ENCODE measurements around the gene SLC25A34.

Gene SLC25A34

GRCh38 chr1:15755021-15755645 lies 19.1 kb downstream of the SLC25A34 start:
- no peak for FAIRE-seq

- no peak for FAIRE-seq
Measured at GRCh38 chr1:15755646-15756040, 19.6 kb downstream of the SLC25A34 start.

DNA sequence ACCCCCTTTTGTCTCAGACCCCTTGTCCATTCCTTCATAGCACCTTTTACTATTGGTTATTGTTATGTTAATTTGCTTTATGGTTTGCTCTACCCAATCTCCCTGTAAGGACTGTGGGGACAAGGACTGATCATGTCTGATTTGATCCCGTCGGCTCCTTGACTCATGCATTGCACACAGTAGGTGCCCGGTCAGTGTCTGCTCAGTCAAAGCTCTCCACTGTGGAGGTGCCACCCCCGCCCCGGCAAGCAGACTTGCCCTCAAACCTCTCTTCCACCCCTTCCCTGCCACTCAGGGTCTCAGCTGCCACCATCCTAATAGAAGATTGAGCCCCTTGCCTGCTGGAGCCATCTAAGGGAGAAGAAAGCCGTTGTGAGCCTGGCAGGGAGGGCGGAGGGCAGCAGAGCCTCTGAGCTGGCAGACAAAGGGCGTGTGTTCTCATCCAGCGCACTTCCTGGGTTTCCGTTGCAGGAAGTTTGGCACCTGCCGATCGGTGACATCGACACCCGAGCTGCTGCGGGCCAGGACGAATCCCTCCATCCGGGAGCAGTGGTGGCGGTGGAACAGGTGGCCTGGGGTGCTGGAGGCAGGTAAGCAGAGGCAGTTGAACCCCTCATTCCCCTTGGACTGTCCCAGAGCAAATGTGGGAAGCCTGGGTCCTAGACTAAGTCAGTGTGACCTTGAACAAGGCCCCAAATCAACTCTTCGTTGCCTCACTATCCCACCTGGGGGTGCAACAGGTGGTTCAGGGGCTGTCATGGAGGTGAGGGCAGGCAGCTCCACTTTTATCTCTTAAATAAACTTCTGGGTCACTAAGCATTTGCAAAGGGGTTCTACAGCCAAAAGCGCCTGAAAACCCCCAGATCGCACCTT lies 20.3 kb downstream of the SLC25A34 start:
- no peak for FAIRE-seq

DNA sequence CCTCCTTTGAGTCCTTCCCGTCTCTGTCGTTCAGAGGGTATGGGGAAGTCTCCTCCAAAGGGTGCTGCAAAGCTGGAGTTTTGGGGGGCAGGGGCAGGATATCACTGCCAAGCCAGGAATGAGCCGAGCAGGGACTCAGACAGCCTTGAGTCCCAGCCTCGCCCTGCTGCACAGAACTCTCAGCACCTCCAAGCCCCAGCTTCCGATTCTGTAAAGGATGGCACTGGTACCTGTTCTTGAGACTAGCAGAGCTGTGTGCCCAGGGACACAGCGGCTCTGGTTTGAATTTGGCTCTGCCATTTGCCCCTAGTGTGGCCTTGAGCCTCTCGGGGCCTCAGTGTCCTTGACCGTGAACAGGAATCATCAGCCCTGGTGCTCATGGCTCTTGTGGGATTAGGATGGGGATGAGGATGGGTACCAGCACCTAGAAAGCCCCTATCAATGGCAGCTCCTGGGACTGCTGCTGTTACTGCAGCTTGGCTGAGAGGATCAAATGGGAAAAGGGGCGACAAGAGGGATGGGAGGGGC lies 21.0 kb downstream of the SLC25A34 start:
- FAIRE-seq: no peak

DNA sequence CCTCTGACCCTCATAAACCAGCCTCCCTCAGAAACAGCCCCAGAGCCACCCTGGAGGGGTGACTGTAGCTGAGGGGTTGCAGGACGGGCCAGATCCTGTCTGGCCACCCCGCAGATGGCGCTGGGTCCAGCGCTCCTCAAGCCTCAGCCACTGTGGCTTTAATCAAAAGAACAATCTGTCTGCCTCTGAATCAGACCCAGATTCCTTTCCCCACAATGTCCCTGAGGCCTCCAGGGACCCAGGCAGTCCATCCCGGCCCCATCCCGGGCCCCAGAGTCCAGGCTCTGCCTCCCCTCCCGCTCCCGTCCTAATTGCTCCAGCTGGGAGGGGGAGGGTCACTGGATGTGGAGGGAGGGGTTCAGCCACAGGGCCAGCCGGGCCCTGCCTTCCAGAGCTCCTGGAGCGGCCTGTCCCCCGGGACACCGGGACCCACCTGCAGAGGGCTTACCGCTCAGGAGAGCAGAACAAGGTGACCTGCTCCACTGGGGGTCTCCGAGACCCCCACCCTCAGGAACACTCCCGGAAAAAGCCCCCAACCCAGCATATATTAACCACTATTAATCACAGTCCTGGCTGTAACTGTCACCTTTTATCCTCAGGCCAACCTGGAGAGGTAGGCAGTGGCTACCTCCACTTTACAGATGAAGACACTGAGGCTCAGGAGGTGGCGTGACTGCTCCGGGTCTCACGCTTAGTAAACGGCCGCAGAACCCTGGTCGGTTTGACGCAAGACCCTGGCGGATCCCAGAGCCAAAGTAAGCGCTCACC lies 21.7 kb downstream of the SLC25A34 start:
- no peak for FAIRE-seq

DNA sequence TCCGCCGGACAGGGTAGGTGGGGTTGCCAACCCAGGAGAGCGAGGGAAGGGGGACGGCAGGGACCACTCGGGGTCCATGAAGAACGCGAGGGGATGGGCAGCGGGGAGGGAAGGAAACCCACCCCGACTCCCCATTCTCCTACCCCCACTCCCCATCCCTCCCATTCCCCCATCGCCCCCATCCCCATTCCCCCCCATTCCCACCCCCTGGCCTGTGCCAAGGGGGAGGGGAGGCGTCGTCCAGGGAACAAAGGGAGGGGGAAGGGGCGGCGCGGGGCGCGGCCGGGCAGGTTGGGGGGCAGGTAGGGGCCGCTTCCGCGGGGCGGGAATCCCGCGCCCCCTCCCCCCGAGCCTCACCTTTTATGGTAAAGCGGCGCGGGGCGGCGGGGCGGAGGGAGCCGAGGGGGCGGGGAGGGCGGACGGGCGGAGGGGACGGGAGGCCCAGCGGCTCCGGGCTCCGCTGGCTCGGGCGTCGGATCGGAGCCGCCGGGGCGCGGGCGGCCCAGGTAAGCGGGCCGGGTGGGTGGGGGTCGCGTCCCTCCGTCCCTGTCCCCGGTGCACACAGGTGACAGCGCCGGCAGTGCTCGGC lies 22.4 kb downstream of the SLC25A34 start, which contains the start of gene FBLIM1:
Gene FBLIM1, plus strand, starts transcription at position 453 of the 589 bp plus-strand sequence. CDS start 6,189 bp downstream, outside the sequence.
- FAIRE-seq: no peak

DNA sequence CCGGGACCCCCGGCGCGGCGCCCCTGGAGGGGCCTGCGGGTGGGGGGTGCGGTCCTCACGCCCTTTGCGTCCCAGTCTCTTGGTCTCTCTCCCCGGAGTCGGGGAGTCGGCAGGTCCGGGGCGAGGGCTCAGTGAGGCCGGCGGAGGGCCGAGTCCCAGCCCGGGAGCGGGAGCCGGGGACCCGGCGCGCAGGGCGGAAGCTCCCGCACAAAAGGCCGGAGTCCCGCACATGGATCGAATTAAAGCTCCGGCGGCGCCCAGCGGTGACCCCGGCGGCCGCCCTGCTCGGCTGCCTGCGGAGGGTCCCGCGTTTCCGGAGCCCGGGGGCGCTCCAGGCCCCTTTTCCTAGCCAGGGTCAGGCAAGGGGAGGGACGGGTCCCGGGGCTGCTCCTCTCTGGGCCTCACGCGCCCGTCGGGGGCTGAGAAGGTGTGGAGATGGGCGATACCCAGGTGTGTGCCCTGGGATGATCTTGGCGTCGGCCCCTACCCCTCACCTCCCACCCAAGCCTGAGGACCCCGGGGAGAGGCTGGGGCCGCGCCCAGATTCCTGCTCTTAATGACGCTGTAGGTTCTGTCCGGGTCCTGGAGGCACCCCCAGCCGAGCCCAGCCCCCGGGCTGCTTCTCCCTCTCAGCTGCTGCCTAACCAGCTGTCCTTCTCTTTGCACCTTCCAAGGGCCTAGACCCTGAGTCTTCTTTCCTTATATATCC lies 23.0 kb downstream of the SLC25A34 start:
- no peak for FAIRE-seq

DNA sequence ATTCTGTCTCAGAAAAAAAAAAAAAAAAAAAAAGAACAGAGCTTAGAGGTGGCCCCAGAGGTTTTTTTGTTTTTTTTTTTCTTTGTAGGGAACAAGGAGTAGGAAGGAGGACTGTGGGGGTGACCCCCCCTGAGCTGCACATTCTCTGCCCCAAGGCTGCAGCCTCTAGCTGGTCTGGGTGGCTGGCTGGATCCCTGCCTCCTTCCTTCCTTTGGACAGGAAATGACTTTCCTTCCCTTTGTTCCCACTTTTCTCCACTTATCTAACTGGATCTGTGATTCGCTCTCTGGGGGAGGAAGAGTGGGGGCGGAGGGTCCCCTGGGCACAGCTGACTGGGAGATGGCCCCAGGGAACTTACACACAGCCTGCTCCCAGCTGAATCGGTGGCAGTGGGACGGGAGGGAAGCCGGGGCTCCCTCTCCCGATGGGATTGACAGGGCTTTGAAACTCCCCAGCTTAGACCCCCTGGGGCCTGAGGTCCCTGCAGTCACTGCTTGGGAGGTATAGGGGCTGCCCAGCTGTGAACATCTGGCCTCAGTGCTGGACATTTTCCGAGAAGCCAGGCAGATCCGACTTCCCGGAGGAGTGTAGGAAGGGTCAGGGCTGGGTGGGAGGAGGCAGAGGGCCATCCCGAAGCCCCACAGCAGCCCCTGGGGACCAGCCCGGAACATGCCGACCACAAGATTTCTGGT lies 24.6 kb downstream of the SLC25A34 start:
- peak; percentile 57 for FAIRE-seq

DNA sequence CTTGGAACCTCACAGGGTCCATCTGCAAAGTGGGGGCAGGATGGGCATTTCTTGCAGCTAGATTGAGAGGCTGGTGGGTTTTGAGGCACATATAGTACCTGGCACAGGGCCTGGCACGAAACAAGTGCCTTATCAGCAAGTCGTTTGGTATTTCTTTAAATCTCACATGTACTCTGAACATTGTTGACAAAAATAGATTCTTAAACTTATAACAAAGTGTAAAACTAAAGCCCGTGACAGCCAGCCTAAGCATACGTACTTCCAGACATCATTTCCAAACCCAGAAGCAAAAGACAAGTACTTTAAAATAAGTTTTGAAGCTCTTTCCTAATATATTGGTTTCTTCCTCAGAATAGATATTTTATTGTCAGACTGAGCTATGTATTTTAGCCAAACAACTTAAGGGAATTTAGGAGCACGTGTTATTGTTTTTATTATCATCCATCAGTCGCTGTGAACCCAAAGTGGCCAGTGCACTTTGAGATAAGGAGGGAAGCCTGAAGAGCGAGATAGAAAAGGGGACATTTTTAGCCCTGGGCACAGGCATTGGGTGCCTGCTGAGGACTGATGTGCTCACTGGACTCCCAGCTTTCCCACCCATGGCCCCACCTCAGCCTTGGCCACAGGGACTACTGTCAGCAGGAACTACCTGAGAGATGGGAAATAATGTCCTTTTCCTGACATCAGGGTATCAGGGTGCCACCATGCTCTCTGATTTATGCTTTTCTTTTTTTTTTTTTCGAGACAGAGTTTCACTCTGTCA lies 25.5 kb downstream of the SLC25A34 start:
- no peak for FAIRE-seq

- no peak for FAIRE-seq
Measured at GRCh38 chr1:15762546-15762945, 26.5 kb downstream of the SLC25A34 start.

GRCh38 chr1:15764269-15764764 lies 28.3 kb downstream of the SLC25A34 start:
- FAIRE-seq: no peak

DNA sequence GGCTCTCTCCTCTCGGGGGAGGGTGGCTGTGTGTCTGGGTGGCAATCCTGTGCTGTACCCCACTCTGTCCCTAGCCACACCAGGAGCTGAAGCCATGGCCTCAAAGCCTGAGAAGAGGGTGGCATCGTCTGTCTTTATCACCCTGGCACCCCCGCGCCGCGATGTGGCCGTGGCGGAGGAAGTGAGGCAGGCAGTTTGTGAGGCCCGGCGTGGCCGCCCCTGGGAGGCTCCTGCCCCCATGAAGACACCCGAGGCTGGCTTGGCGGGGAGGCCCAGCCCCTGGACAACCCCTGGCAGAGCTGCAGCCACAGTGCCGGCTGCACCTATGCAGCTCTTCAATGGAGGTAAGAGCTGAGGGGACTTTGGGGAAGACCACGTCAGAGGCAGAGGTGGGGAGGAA lies 28.8 kb downstream of the SLC25A34 start:
- FAIRE-seq: no peak

GRCh38 chr1:15765495-15766194 lies 29.6 kb downstream of the SLC25A34 start:
- FAIRE-seq: no peak

DNA sequence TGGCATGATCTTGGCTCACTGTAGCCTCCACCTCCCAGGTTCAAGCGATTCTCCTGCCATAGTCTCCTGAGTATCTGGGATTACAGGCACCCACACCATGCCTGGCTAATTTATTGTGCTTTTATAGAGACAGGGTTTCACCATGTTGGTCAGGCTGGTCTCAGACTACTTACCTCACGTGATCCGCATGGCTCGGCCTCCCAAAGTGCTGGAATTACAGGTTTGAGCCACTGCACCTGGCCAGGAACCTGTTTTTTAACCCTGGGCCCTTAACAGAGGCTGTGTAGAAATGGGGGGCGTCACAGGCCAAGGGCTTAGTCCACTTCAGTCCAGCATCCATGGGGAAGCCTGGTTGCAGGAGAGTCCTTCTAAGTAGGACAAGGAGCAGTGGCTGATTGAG lies 31.9 kb downstream of the SLC25A34 start:
- no peak for FAIRE-seq

DNA sequence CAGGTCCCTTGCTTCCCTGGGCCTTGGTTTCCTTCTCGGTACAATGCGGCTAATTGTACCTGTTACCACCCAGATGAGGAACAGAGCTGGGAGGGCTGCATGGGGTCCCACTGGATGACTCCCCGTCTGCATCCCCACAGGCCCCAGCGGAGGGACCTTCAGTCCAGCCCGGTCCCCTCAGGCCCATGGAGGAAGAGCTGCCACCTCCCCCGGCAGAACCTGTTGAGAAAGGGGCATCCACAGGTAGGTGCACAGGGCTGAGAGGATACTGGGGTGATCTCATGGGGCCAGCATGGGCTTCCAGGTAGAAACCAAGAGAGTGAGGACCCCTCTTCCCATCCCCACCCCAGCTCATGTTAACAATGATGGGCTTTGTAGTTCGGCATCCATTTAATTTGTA lies 32.3 kb downstream of the SLC25A34 start:
- FAIRE-seq: no peak

DNA sequence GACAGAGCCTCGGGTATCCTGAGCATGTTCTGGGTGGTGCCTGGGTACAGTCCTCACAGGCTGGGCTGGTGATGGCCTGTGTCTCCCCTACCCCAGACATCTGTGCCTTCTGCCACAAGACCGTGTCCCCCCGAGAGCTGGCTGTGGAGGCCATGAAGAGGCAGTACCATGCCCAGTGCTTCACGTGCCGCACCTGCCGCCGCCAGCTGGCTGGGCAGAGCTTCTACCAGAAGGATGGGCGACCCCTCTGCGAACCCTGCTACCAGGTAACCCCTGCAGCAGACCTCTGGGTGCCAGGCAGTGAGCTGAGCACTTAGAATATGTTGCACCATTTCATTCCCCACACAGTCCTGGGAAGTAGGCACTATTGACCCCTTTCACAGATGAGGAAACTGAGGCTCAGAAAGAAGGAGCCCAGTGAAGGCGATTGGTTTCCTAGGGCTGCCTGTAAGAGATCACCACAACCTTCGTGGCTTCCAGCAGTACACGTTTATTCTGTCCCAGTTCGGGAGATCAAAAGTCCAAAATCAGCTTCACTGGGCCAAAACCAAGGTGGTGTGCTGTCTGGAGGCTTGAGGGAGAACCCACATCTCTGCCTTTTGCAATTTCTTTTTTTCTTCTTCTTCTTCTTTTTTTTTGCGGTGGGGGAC lies 34.4 kb downstream of the SLC25A34 start:
- no peak for FAIRE-seq

GRCh38 chr1:15771836-15772515 lies 35.9 kb downstream of the SLC25A34 start:
- FAIRE-seq: no peak

GRCh38 chr1:15775706-15776105 lies 39.6 kb downstream of the SLC25A34 start:
- no peak for FAIRE-seq

Data from endometrium (tissue), 2 donors.